HS-27A (cell line): Measurements from ENCODE around the gene SIAE.
"Not testable (repeated sequence)": the region's sequence is repeated elsewhere in the genome, so short reads cannot be mapped to it uniquely, and the experiment has no call there.

Experiments
- DNase-seq: peaks from one replicate; pipeline ENCODE4 v3.0.0-alpha.2; 2012; ENCODE audit warnings: low read depth, missing footprints

SIAE gene

GRCh38 chr11:124623861-124624525, 49.5 kb downstream of the SIAE start:
- no peak for DNase-seq

- no peak for DNase-seq
These were observed 50.7 kb downstream of the SIAE start, which contains the start of gene TBRG1 for GRCh38 chr11:124622531-124623451. TSS of gene TBRG1 (plus strand) at chr11:124622864. CDS start at chr11:124623084, 220 bp downstream.

GRCh38 chr11:124618863-124619262, 54.7 kb downstream of the SIAE start:
- DNase-seq, result no peak

- DNase-seq, result no peak
These were observed 60.8 kb downstream of the SIAE start for GRCh38 chr11:124612567-124613246.

- DNase-seq, result no peak
These were observed 61.5 kb downstream of the SIAE start for GRCh38 chr11:124612045-124612444.

GRCh38 chr11:124611064-124611463, 62.5 kb downstream of the SIAE start, which contains the start of gene PANX3:
TSS of gene PANX3 (plus strand) at chr11:124611428. CDS start at chr11:124611557, 129 bp downstream.
- DNase-seq, result no peak

GRCh38 chr11:124610295-124610694, 63.2 kb downstream of the SIAE start:
- no peak for DNase-seq

- no peak for DNase-seq
These were observed 65.4 kb downstream of the SIAE start for GRCh38 chr11:124608147-124608546.

- DNase-seq, result no peak
These were observed 67.8 kb downstream of the SIAE start for GRCh38 chr11:124605719-124606118.

GRCh38 chr11:124602723-124603122, 70.8 kb downstream of the SIAE start:
- not testable (repeated sequence) for DNase-seq

GRCh38 chr11:124602193-124602592, 71.3 kb downstream of the SIAE start:
- DNase-seq, result no peak

- no peak for DNase-seq
These were observed 72.8 kb downstream of the SIAE start for GRCh38 chr11:124600621-124601320.

- no peak for DNase-seq
These were observed 75.9 kb downstream of the SIAE start for GRCh38 chr11:124597626-124598025.

GRCh38 chr11:124595302-124595701, 78.2 kb downstream of the SIAE start:
- DNase-seq, result no peak

GRCh38 chr11:124592627-124593026, 80.9 kb downstream of the SIAE start:
- no peak for DNase-seq

- DNase-seq, result no peak
These were observed 82.1 kb downstream of the SIAE start for GRCh38 chr11:124591430-124591829.

- no peak for DNase-seq
These were observed 87.2 kb downstream of the SIAE start for GRCh38 chr11:124586238-124586860.

- no peak for DNase-seq
These were observed 88.7 kb downstream of the SIAE start for GRCh38 chr11:124584681-124585372.

GRCh38 chr11:124583781-124584180, 89.8 kb downstream of the SIAE start:
- DNase-seq, result no peak
